Activated CD8-positive, alpha-beta T cell treated with anti-CD3 and anti-CD28 coated beads for 36 hours (primary cell): ENCODE results near the gene BDH1. TPM values are rescaled to one million over a fixed set of nuclear protein-coding genes. Genes with fewer than 3 reads are reported as not detected.

Experiments used
- ATAC-seq: fragments of 200-7000 bp; cut with Tn5 transposase; one replicate; pipeline ENCODE4 v1.10.0; 2021; ENCODE audit warnings: mild to moderate bottlenecking, moderate library complexity
- CTCF ChIA-PET: fragments of 350-600 bp; sonication (Branson Sonifier 250); formaldehyde crosslinking; loops from one replicate; lab custom pipeline; 2021; ENCODE audit warnings: antibody characterized with exemption; lab: Charles Lee
- POLR2A ChIA-PET: fragments of 350-600 bp; sonication (Branson Sonifier 250); formaldehyde crosslinking; loops from one replicate; lab custom pipeline; 2021; ENCODE audit warnings: antibody characterized with exemption; lab: Charles Lee
- DNase-seq: peaks from one replicate; pipeline ENCODE4 v3.0.0-alpha.2; 2020
- H3K27ac Mint-ChIP-seq: one replicate; pipeline ENCODE4 v1.8.0; 2021; ENCODE audit warnings: mild to moderate bottlenecking, mixed read lengths
- H3K27me3 Mint-ChIP-seq: one replicate; pipeline ENCODE4 v1.8.0; 2021; ENCODE audit warnings: mixed read lengths
- H3K36me3 Mint-ChIP-seq: one replicate; pipeline ENCODE4 v1.8.0; 2021; ENCODE audit warnings: low read depth, mixed read lengths
- H3K4me1 Mint-ChIP-seq: one replicate; pipeline ENCODE4 v1.8.0; 2021; ENCODE audit warnings: low read depth, mixed read lengths
- H3K4me3 Mint-ChIP-seq: one replicate; pipeline ENCODE4 v1.8.0; 2021; ENCODE audit warnings: mild to moderate bottlenecking, moderate library complexity, mixed read lengths
- H3K9me3 Mint-ChIP-seq: one replicate; pipeline ENCODE4 v1.8.0; 2021; ENCODE audit warnings: mixed read lengths
- CTCF ChIP-seq: fragments of 200-600 bp; IDR thresholded peaks from one replicate; pipeline ENCODE4 v1.8.0; 2022; ENCODE audit warnings: antibody characterized with exemption, mild to moderate bottlenecking
- intact Hi-C: fragments of 100-400 bp; cut with micrococcal nuclease; formaldehyde crosslinking; loops from one replicate; pipeline ENCODE4 v1.10.0; 2022
- total RNA-seq, 2 experiments: library from RNA; stranded (reverse); gene quantifications; one replicate each; pipeline ENCODE4 v1.2.3, GENCODE V29; 2021

BDH1 gene
- total RNA-seq, 2 experiments from 2014 or later: 118 to 126 TPM

GRCh38 chr3:197486861-197487260, 68.9 kb downstream of the BDH1 start:
- no peaks in the 10 kb centered on the region for H3K9me3 Mint-ChIP-seq
- intact Hi-C loops: no loop called here
- no peaks in the 10 kb centered on the region for H3K36me3 Mint-ChIP-seq
- POLR2A ChIA-PET: interaction anchor here (0.6 kb wide), 1 partner anchor 64 kb away, joined by 3 read pairs; no protein-coding TSS in a partner anchor
- H3K27ac Mint-ChIP-seq: no peak overlapping the region
- no peaks in the 10 kb centered on the region for H3K27me3 Mint-ChIP-seq
- TF ChIP-seq CTCF: no peak
- no peak for ATAC-seq
- CTCF ChIA-PET: interaction anchor here (1.2 kb wide), 1 partner anchor 39 kb away, joined by 3 read pairs; no protein-coding TSS in a partner anchor
- DNase-seq: no peak
- no peaks in the 10 kb centered on the region for H3K4me1 Mint-ChIP-seq
- no peak overlapping the region for H3K4me3 Mint-ChIP-seq

- TF ChIP-seq CTCF: no peak
- Mint-ChIP-seq H3K36me3 (no peaks in the 10 kb centered on the region), H3K4me3 (no peak overlapping the region), H3K27ac (no peak overlapping the region), H3K27me3 (peaks cover 2% of the 10 kb centered on the region), H3K9me3 (no peaks in the 10 kb centered on the region), H3K4me1 (no peaks in the 10 kb centered on the region)
- ATAC-seq: no peak
- ChIA-PET CTCF (interaction anchor here (0.6 to 1.1 kb wide), 4 partner anchors 11 to 227 kb away, joined by 3 to 4 read pairs (median 3); no protein-coding TSS in a partner anchor), POLR2A (interaction anchor here (0.5 kb wide), 1 partner anchor 30 kb away, joined by 3 read pairs; no protein-coding TSS in a partner anchor)
- no peak for DNase-seq
- intact Hi-C loops: no loop called here
Observed at GRCh38 chr3:197485143-197485542, 70.6 kb downstream of the BDH1 start.

GRCh38 chr3:197484204-197484901, 71.4 kb downstream of the BDH1 start:
- Mint-ChIP-seq H3K4me1 (no peaks in the 10 kb centered on the region), H3K27me3 (peaks cover 7% of the 10 kb centered on the region), H3K4me3 (no peak overlapping the region), H3K36me3 (no peaks in the 10 kb centered on the region), H3K9me3 (no peaks in the 10 kb centered on the region), H3K27ac (no peak overlapping the region)
- no peak for TF ChIP-seq CTCF
- ATAC-seq (no peak), DNase-seq (no peak)
- ChIA-PET POLR2A (interaction anchor here (0.5 kb wide), 1 partner anchor 29 kb away, joined by 3 read pairs; no protein-coding TSS in a partner anchor), CTCF (interaction anchor here (0.6 to 1.1 kb wide), 3 partner anchors 10 to 18 kb away, joined by 3 to 4 read pairs (median 3); no protein-coding TSS in a partner anchor)
- intact Hi-C loops: no loop called here

GRCh38 chr3:197482001-197482400, 73.8 kb downstream of the BDH1 start:
- Mint-ChIP-seq H3K4me3 (no peak overlapping the region), H3K4me1 (no peaks in the 10 kb centered on the region), H3K27me3 (peaks cover 7% of the 10 kb centered on the region), H3K27ac (no peak overlapping the region), H3K9me3 (no peaks in the 10 kb centered on the region), H3K36me3 (no peaks in the 10 kb centered on the region)
- DNase-seq (no peak), ATAC-seq (no peak)
- POLR2A ChIA-PET: interaction anchor here (0.8 kb wide), 1 partner anchor 24 kb away, joined by 3 read pairs; no protein-coding TSS in a partner anchor
- no peak for TF ChIP-seq CTCF
- CTCF ChIA-PET: no interaction called here
- intact Hi-C loops: no loop called here

- DNase-seq: no peak
Observed at GRCh38 chr3:197480320-197480719, 75.4 kb downstream of the BDH1 start.

More at GRCh38 chr3:197480320-197480719, 75.4 kb downstream of the BDH1 start:
- H3K4me3 Mint-ChIP-seq: no peak overlapping the region
- no peaks in the 10 kb centered on the region for H3K36me3 Mint-ChIP-seq
- H3K4me1 Mint-ChIP-seq: no peaks in the 10 kb centered on the region
- POLR2A ChIA-PET: no interaction called here
- H3K27ac Mint-ChIP-seq: no peak overlapping the region
- H3K9me3 Mint-ChIP-seq: no peaks in the 10 kb centered on the region
- no peak for ATAC-seq
- peaks cover 7% of the 10 kb centered on the region for H3K27me3 Mint-ChIP-seq
- no peak for TF ChIP-seq CTCF
- CTCF ChIA-PET: interaction anchor here (0.9 to 2.5 kb wide), 4 partner anchors 10 to 321 kb away, joined by 3 to 8 read pairs (median 3); no protein-coding TSS in a partner anchor
- intact Hi-C loops: no loop called here
